Naive thymus-derived CD8-positive, alpha-beta T cell (primary cell): Measurements from ENCODE around the gene KRT6A. TPM values are rescaled to one million over a fixed set of nuclear protein-coding genes. Genes with fewer than 3 reads are reported as not detected.
"Not testable (repeated sequence)": the region's sequence is repeated elsewhere in the genome, so short reads cannot be mapped to it uniquely, and the experiment has no call there.

ENCODE experiments used
- ATAC-seq, 2 donors: fragments of 150-1000 bp; cut with Tn5 transposase in 1 of 2; sonication (Bioruptor Pico), chemical (Tn5 transposase) in 1 of 2; 1 replicate in 1 of 2; 2 replicates in 1 of 2; pipeline ENCODE4 v1.10.0; 2021; ENCODE audit warnings: mild to moderate bottlenecking in 2 of 2, moderate library complexity in 2 of 2
- POLR2A ChIA-PET: fragments of 350-600 bp; sonication (Branson Sonifier 250); formaldehyde crosslinking; loops from one replicate; lab custom pipeline; 2021; ENCODE audit warnings: antibody characterized with exemption; lab: Charles Lee
- DNase-seq, 10 donors: peaks; one replicate each; pipeline versions ENCODE4 v3.0.0 to v3.0.0-alpha.2; 2020 to 2022
- H3K27ac Mint-ChIP-seq, 10 donors: one replicate each; pipeline ENCODE4 v1.8.0; 2020 to 2022; ENCODE audit warnings: mild to moderate bottlenecking in 10 of 10, mixed read lengths in 10 of 10, moderate library complexity in 4 of 10, inconsistent platforms in 1 of 10
- H3K27me3 Mint-ChIP-seq, 5 donors: one replicate each; pipeline ENCODE4 v1.8.0; 2021 to 2022; ENCODE audit warnings: mixed read lengths in 5 of 5
- H3K36me3 Mint-ChIP-seq, 3 donors: one replicate each; pipeline ENCODE4 v1.8.0; 2020 to 2022; ENCODE audit warnings: mixed read lengths in 3 of 3, mild to moderate bottlenecking in 2 of 3, inconsistent platforms in 1 of 3
- H3K4me1 Mint-ChIP-seq, 4 donors: one replicate each; pipeline ENCODE4 v1.8.0; 2021 to 2022; ENCODE audit warnings: mixed read lengths in 4 of 4
- H3K4me3 Mint-ChIP-seq, 10 donors: one replicate each; pipeline ENCODE4 v1.8.0; 2020 to 2022; ENCODE audit warnings: mild to moderate bottlenecking in 10 of 10, mixed read lengths in 10 of 10, moderate library complexity in 6 of 10, inconsistent platforms in 1 of 10
- H3K9me3 Mint-ChIP-seq, 9 donors: one replicate each; pipeline ENCODE4 v1.8.0; 2020 to 2022; ENCODE audit warnings: mixed read lengths in 9 of 9, mild to moderate bottlenecking in 3 of 9, inconsistent platforms in 1 of 9, moderate library complexity in 1 of 9
- polyA plus RNA-seq, 3 donors: library from polyadenylated mRNA; unstranded; fragments of 300-500 nt; fragmentation: Illumina TruSeq; gene quantifications; one replicate each; pipeline ENCODE4 v1.2.3, GENCODE V29; 2021
- total RNA-seq, 8 experiments: library from RNA in 2 of 8; stranded (reverse) in 2 of 8; gene quantifications; one replicate each; pipeline ENCODE4 v1.2.3 and lab custom pipeline; 2021 to 2026

Gene KRT6A
- total and polyA plus RNA-seq, 5 experiments from 2014 or later: not detected

DNA sequence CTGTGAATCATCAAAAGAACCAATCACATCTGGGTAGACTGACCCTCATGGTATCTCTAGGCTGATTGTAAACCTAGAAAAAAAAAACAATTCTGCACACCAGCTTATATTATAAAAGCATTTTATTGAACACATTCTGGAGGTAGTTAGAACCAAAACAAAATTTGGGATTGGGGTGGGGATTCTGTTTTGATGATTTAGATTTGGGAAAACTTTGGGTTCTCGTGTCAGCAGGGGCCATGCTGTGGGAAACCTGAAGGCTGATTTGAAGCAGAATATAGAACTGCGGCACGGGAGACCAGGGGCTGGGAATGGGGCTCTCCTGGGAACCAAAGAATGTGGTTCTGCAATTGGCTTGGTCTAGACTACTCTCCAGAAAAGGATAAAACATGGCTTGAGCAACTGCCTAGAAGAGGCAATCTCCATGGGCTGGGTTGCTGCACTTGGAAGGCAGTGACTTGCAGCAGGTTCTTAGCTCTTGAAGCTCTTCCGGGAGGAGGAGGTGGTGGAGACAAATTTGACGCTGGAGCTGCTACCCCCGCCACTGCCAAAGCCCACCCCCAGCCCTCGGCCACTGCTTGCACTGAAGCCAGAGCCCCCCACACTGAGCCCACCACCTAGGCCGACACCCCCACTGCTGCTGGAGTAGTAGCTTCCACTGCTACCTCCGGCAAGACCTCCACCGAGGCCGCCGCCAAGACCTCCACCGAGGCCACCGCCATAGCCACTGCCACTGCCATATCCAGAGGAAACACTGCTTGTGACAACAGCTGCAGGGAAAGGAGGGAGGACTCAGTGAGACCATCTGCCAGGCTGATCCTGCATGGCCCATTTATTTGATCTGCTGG is 21.6 kb upstream of the KRT6A start:
- POLR2A ChIA-PET: no interaction called here
- no peak overlapping the region for H3K27ac Mint-ChIP-seq
- DNase-seq (peak in 1 of 10 donors; percentile 27), ATAC-seq (no peak)
- H3K4me1 Mint-ChIP-seq: no peaks in the 10 kb centered on the region
- peaks cover 5 to 26% (median 11%) of the 10 kb centered on the region in 5 donors for H3K27me3 Mint-ChIP-seq
- H3K36me3 Mint-ChIP-seq: peaks cover 0 to 11% (median 4%) of the 10 kb centered on the region in 3 donors
- H3K4me3 Mint-ChIP-seq: no peak overlapping the region
- peaks cover 0 to 13% (median 8%) of the 10 kb centered on the region in 9 donors for H3K9me3 Mint-ChIP-seq

DNA sequence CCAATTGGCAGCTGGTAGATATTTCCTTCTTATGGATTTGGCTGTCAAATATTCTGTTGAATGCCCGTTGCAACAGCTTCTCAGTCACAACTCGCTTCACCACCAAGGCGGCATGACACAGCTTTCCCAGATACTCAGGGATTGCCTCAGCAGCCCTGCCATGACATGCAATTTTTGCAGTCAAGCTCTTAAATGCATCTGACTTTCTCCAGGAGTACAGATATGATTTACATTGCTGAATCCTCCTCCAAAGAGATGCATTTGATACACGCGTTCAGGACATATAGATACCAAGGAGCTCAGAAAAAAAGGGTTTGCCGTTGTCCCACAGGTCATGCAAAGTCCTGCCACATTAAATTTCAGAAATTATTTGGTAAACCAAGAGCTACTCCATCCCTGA is 20.7 kb upstream of the KRT6A start:
- DNase-seq: no peak
- H3K27me3 Mint-ChIP-seq: peaks cover 6 to 35% (median 14%) of the 10 kb centered on the region in 5 donors
- H3K27ac Mint-ChIP-seq: no peak overlapping the region
- H3K4me3 Mint-ChIP-seq: no peak overlapping the region
- H3K36me3 Mint-ChIP-seq: peaks cover 0 to 11% (median 4%) of the 10 kb centered on the region in 3 donors
- no peaks in the 10 kb centered on the region for H3K4me1 Mint-ChIP-seq
- POLR2A ChIA-PET: no interaction called here
- no peak for ATAC-seq
- peaks cover 0 to 13% (median 8%) of the 10 kb centered on the region in 9 donors for H3K9me3 Mint-ChIP-seq

DNA sequence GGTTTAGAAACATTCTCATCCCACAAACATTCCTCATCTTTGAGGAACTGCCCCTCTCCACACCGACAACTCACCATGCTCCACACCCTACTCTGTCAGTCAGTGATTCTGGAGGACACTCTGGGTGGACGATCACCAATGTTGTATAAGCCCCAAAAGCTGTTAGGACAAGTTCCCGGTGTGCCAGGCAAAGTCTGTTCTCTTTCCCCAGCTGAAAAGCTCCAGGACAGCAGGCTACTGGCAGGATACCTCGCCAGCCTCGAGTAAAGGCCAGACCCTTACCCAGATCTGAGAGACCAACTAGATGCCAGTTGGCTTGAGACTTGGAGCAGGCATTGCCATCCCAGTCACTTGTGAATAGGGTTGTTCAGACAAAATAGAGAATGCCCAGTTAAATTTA is 15.2 kb upstream of the KRT6A start:
- POLR2A ChIA-PET: no interaction called here
- Mint-ChIP-seq H3K27ac (peak overlapping the region in 1 of 10 donors; percentile 42), H3K27me3 (peaks cover 16 to 63% (median 26%) of the 10 kb centered on the region in 5 donors), H3K9me3 (peaks cover 0 to 15% (median 10%) of the 10 kb centered on the region in 9 donors), H3K4me3 (no peak overlapping the region), H3K4me1 (peaks cover 0 to 8% (median 3%) of the 10 kb centered on the region in 4 donors), H3K36me3 (peaks cover 0 to 11% (median 4%) of the 10 kb centered on the region in 3 donors)
- no peak for DNase-seq
- ATAC-seq: no peak

- ATAC-seq (peak; percentile 62 to 72), DNase-seq (peak in 3 of 10 donors; percentile 29 to 45 (median 40))
- H3K9me3 Mint-ChIP-seq: peaks cover 0 to 20% (median 10%) of the 10 kb centered on the region in 9 donors
- no peak overlapping the region for H3K4me3 Mint-ChIP-seq
- H3K36me3 Mint-ChIP-seq: peaks cover 0 to 11% (median 4%) of the 10 kb centered on the region in 3 donors
- H3K27me3 Mint-ChIP-seq: peaks cover 16 to 54% (median 26%) of the 10 kb centered on the region in 5 donors
- POLR2A ChIA-PET: no interaction called here
- H3K27ac Mint-ChIP-seq: no peak overlapping the region
- peaks cover 0 to 8% (median 3%) of the 10 kb centered on the region in 4 donors for H3K4me1 Mint-ChIP-seq
Observed at GRCh38 chr12:52506858-52507715, 14.0 kb upstream of the KRT6A start.

GRCh38 chr12:52502877-52503276 is 9.8 kb upstream of the KRT6A start:
- H3K27ac Mint-ChIP-seq: no peak overlapping the region
- ATAC-seq: no peak
- no peak for DNase-seq
- no peak overlapping the region for H3K4me3 Mint-ChIP-seq
- no peaks in the 10 kb centered on the region for H3K36me3 Mint-ChIP-seq
- peaks cover 0 to 8% (median 3%) of the 10 kb centered on the region in 4 donors for H3K4me1 Mint-ChIP-seq
- peaks cover 0 to 7% (median 0%) of the 10 kb centered on the region in 9 donors for H3K9me3 Mint-ChIP-seq
- peaks cover 11 to 37% (median 23%) of the 10 kb centered on the region in 5 donors for H3K27me3 Mint-ChIP-seq
- POLR2A ChIA-PET: no interaction called here

- Mint-ChIP-seq H3K4me3 (no peak overlapping the region), H3K27me3 (peaks cover 6 to 32% (median 14%) of the 10 kb centered on the region in 5 donors)
- no peak for DNase-seq
Observed at GRCh38 chr12:52501490-52501889, 8.4 kb upstream of the KRT6A start.

GRCh38 chr12:52500574-52500973 is 7.5 kb upstream of the KRT6A start:
- H3K27me3 Mint-ChIP-seq: peaks cover 3 to 30% (median 7%) of the 10 kb centered on the region in 5 donors
- H3K36me3 Mint-ChIP-seq, ATAC-seq, H3K4me1 Mint-ChIP-seq, DNase-seq, H3K9me3 Mint-ChIP-seq, POLR2A ChIA-PET, H3K4me3 Mint-ChIP-seq, H3K27ac Mint-ChIP-seq: not testable (repeated sequence)

More at GRCh38 chr12:52501490-52501889, 8.4 kb upstream of the KRT6A start:
- no peaks in the 10 kb centered on the region for H3K36me3 Mint-ChIP-seq
- H3K27ac Mint-ChIP-seq: no peak overlapping the region
- ATAC-seq: no peak
- POLR2A ChIA-PET: no interaction called here
- peaks cover 0 to 7% (median 0%) of the 10 kb centered on the region in 9 donors for H3K9me3 Mint-ChIP-seq
- no peaks in the 10 kb centered on the region for H3K4me1 Mint-ChIP-seq

- DNase-seq: no peak
- POLR2A ChIA-PET: no interaction called here
- peaks cover 0 to 5% (median 3%) of the 10 kb centered on the region in 4 donors for H3K4me1 Mint-ChIP-seq
- H3K4me3 Mint-ChIP-seq: no peak overlapping the region
- ATAC-seq: no peak
- H3K9me3 Mint-ChIP-seq: peaks cover 0 to 7% (median 0%) of the 10 kb centered on the region in 9 donors
- peaks cover 1 to 24% (median 5%) of the 10 kb centered on the region in 5 donors for H3K27me3 Mint-ChIP-seq
- H3K36me3 Mint-ChIP-seq: no peaks in the 10 kb centered on the region
- H3K27ac Mint-ChIP-seq: no peak overlapping the region
Observed at GRCh38 chr12:52499806-52500560, 6.9 kb upstream of the KRT6A start.

DNA sequence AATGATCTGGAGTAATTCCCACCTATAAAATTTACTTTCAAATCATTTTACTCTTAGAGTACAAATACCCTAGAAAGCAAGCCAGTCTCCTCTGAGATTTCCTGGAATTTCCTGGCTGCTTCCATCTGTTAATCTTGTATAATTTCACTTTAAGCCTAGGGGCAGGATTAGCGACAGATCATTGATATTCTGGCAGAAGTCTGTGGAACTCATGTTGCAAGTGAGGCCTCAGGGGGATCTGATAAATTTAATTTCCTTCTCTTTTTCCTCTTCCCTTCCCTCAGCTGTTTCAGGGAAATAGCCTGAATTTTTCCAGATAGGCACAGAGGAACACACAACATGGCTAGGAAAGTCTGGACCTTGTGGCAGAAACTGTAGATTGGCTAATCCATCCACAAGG is 5.9 kb upstream of the KRT6A start:
- H3K4me3 Mint-ChIP-seq: no peak overlapping the region
- H3K36me3 Mint-ChIP-seq: no peaks in the 10 kb centered on the region
- no peak for ATAC-seq
- no peak overlapping the region for H3K27ac Mint-ChIP-seq
- peaks cover 6 to 27% (median 10%) of the 10 kb centered on the region in 5 donors for H3K27me3 Mint-ChIP-seq
- POLR2A ChIA-PET: no interaction called here
- H3K9me3 Mint-ChIP-seq: peaks cover 0 to 7% (median 0%) of the 10 kb centered on the region in 9 donors
- peaks cover 0 to 5% (median 3%) of the 10 kb centered on the region in 4 donors for H3K4me1 Mint-ChIP-seq
- DNase-seq: no peak

GRCh38 chr12:52497975-52498374 is 4.9 kb upstream of the KRT6A start:
- no peak for DNase-seq
- Mint-ChIP-seq H3K27me3 (peaks cover 7 to 36% (median 18%) of the 10 kb centered on the region in 5 donors), H3K27ac (peak overlapping the region in 1 of 10 donors; percentile 4), H3K4me1 (peaks cover 0 to 5% (median 3%) of the 10 kb centered on the region in 4 donors), H3K4me3 (no peak overlapping the region), H3K36me3 (no peaks in the 10 kb centered on the region), H3K9me3 (peaks cover 0 to 2% (median 0%) of the 10 kb centered on the region in 9 donors)
- no peak for ATAC-seq
- POLR2A ChIA-PET: no interaction called here

- POLR2A ChIA-PET: no interaction called here
- peaks cover 0 to 5% (median 3%) of the 10 kb centered on the region in 4 donors for H3K4me1 Mint-ChIP-seq
- no peak overlapping the region for H3K27ac Mint-ChIP-seq
- H3K36me3 Mint-ChIP-seq: no peaks in the 10 kb centered on the region
- no peaks in the 10 kb centered on the region for H3K9me3 Mint-ChIP-seq
- H3K27me3 Mint-ChIP-seq: peaks cover 11 to 50% (median 28%) of the 10 kb centered on the region in 5 donors
- H3K4me3 Mint-ChIP-seq: no peak overlapping the region
- no peak for ATAC-seq
- no peak for DNase-seq
Observed at GRCh38 chr12:52496590-52497071, 3.6 kb upstream of the KRT6A start.

- H3K4me1 Mint-ChIP-seq: peaks cover 0 to 5% (median 3%) of the 10 kb centered on the region in 4 donors
- no peaks in the 10 kb centered on the region for H3K9me3 Mint-ChIP-seq
- no peak overlapping the region for H3K4me3 Mint-ChIP-seq
- ATAC-seq (no peak), DNase-seq (no peak)
- no peaks in the 10 kb centered on the region for H3K36me3 Mint-ChIP-seq
- H3K27ac Mint-ChIP-seq: no peak overlapping the region
- peaks cover 15 to 55% (median 31%) of the 10 kb centered on the region in 5 donors for H3K27me3 Mint-ChIP-seq
- POLR2A ChIA-PET: no interaction called here
Observed at GRCh38 chr12:52496054-52496453, 3.0 kb upstream of the KRT6A start.
